Upper lobe of left lung (tissue), 6 donors: ENCODE results near the gene MUC5B. TPM values are rescaled to one million over a fixed set of nuclear protein-coding genes. Genes with fewer than 3 reads are reported as not detected.

Experiments used
- ATAC-seq, 2 donors: fragments of 200-7000 bp; cut with Tn5 transposase; one replicate each; pipeline ENCODE4 v1.9.1; 2022; ENCODE audit warnings: mild to moderate bottlenecking in 2 of 2, moderate library complexity in 2 of 2; ENCODE audit not compliant: low FRiP score in 2 of 2
- DNase-seq, 2 donors: peaks; one replicate each; pipeline ENCODE4 v3.0.0-alpha.2; 2019 to 2020
- H3K27ac ChIP-seq, 4 donors: fragments of 200-600 bp; sonication (generic); one replicate each; pipeline ENCODE4 v1.5.1; 2016 to 2019
- H3K27me3 ChIP-seq, 4 donors: fragments of 200-600 bp; sonication (generic); one replicate each; pipeline ENCODE4 v1.5.1; 2017 to 2019
- H3K36me3 ChIP-seq, 4 donors: fragments of 200-600 bp; sonication (generic); one replicate each; pipeline ENCODE4 v1.5.1; 2016 to 2019
- H3K4me1 ChIP-seq, 4 donors: fragments of 200-600 bp; sonication (generic); one replicate each; pipeline ENCODE4 v1.5.1; 2018 to 2019
- H3K4me3 ChIP-seq, 4 donors: fragments of 200-600 bp; sonication (generic); one replicate each; pipeline ENCODE4 v1.5.1; 2017 to 2019; ENCODE audit warnings: mild to moderate bottlenecking in 2 of 4, moderate library complexity in 1 of 4
- H3K9me3 ChIP-seq, 4 donors: fragments of 200-600 bp; sonication (generic); one replicate each; pipeline ENCODE4 v1.5.1; 2018 to 2019
- CTCF ChIP-seq, 6 experiments: fragments of 450-650 bp in 4 of 6; fragments of 200-600 bp in 2 of 6; sonication (generic) in 2 of 6; IDR thresholded peaks; one replicate each; pipeline ENCODE4 v1.5.1; 2016 to 2019; ENCODE audit warnings: antibody characterized with exemption in 6 of 6
- EP300 ChIP-seq, 4 donors: sonication (generic); formaldehyde crosslinking; IDR thresholded peaks; one replicate each; pipeline ENCODE4 v1.5.1; 2017; ENCODE audit warnings: antibody characterized with exemption in 4 of 4, control low read depth in 2 of 4
- POLR2A ChIP-seq, 4 donors: fragments of 450-650 bp; IDR thresholded peaks; one replicate each; pipeline ENCODE4 v1.5.1; 2016 to 2017; ENCODE audit warnings: antibody characterized with exemption in 4 of 4, mild to moderate bottlenecking in 2 of 4
- POLR2AphosphoS5 ChIP-seq, 2 donors: sonication (generic); formaldehyde crosslinking; IDR thresholded peaks; one replicate each; pipeline ENCODE4 v1.5.1; 2017; ENCODE audit warnings: antibody characterized with exemption in 2 of 2
- WGBS, 2 donors: methylation state at CpG; one replicate each; pipeline ENCODE4 v1.1.5; 2017 to 2018; 5-methylcytosine and 5-hydroxymethylcytosine counted together
- total RNA-seq, 6 donors: library from RNA; depleted of rRNA in 4 of 6; stranded (reverse); fragments of >200 nt in 4 of 6; gene quantifications; one replicate each; pipeline versions ENCODE4 v1.1.0 to v1.2.1, GENCODE V29; 2016 to 2021
- donor health status: DM: no; HTN: no; CAD: no; lungs with moderate emphysema.
- donor health status: DM: no; HTN: yes; CAD: no; lungs with severe emphysema.

Gene MUC5B
- total RNA-seq, 6 donors from 2014 or later, result 3.2 to 54.5 (median 16.2) TPM

GRCh38 chr11:1281974-1282365 lies 59.1 kb downstream of the MUC5B start:
- WGBS, 2 donors, result 38 to 54% methylated on average over 3 of the region's 3 CpGs
- H3K36me3 ChIP-seq, result peaks cover 9 to 91% (median 75%) of the 10 kb centered on the region in 4 donors

GRCh38 chr11:1283091-1283511 lies 60.2 kb downstream of the MUC5B start:
- DNase-seq (peak in 1 of 2 donors; percentile 70), ATAC-seq (no peak)
- WGBS, 2 donors, result 95 to 96% methylated on average over 18 of the region's 18 CpGs
- Histone ChIP-seq H3K4me1 (peaks cover 4 to 10% (median 7%) of the 10 kb centered on the region in 4 donors), H3K27me3 (no peaks in the 10 kb centered on the region), H3K4me3 (no peak overlapping the region), H3K36me3 (peaks cover 9 to 86% (median 73%) of the 10 kb centered on the region in 4 donors), H3K27ac (no peak overlapping the region), H3K9me3 (no peaks in the 10 kb centered on the region)
- TF ChIP-seq POLR2A (IDR thresholded peaks at IDR 0.05), result no peak

More at GRCh38 chr11:1281974-1282365, 59.1 kb downstream of the MUC5B start:
- DNase-seq, result no peak
- TF ChIP-seq CTCF (IDR thresholded peaks at IDR 0.05) (no peak), POLR2A (IDR thresholded peaks at IDR 0.05) (no peak), EP300 (IDR thresholded peaks at IDR 0.05) (no peak), POLR2AphosphoS5 (IDR thresholded peaks at IDR 0.05) (no peak)
- Histone ChIP-seq H3K27me3 (no peaks in the 10 kb centered on the region), H3K27ac (peak overlapping the region; percentile 27 to 79 (median 57)), H3K4me3 (no peak overlapping the region), H3K4me1 (peaks cover 4 to 10% (median 7%) of the 10 kb centered on the region in 4 donors), H3K9me3 (no peaks in the 10 kb centered on the region)
- no peak for ATAC-seq

GRCh38 chr11:1283906-1284305 lies 61.0 kb downstream of the MUC5B start:
- no peak for ATAC-seq

GRCh38 chr11:1285316-1285744 lies 62.5 kb downstream of the MUC5B start:
- DNase-seq (peak in 1 of 2 donors; percentile 63), ATAC-seq (no peak)
- H3K4me3 ChIP-seq, result no peak overlapping the region
- no peak for TF ChIP-seq POLR2AphosphoS5 (IDR thresholded peaks at IDR 0.05)
- no peak for TF ChIP-seq CTCF (IDR thresholded peaks at IDR 0.05)
- TF ChIP-seq EP300 (IDR thresholded peaks at IDR 0.05), result no peak
- no peak for TF ChIP-seq POLR2A (IDR thresholded peaks at IDR 0.05)
- 96 to 98% methylated on average over 17 to 23 of the region's 23 CpGs for WGBS, 2 donors
- no peaks in the 10 kb centered on the region for H3K9me3 ChIP-seq
- H3K27ac ChIP-seq, result no peak overlapping the region
- no peaks in the 10 kb centered on the region for H3K27me3 ChIP-seq
- peaks cover 27 to 88% (median 78%) of the 10 kb centered on the region in 4 donors for H3K36me3 ChIP-seq
- H3K4me1 ChIP-seq, result peaks cover 4 to 10% (median 7%) of the 10 kb centered on the region in 4 donors

More at GRCh38 chr11:1283906-1284305, 61.0 kb downstream of the MUC5B start:
- Histone ChIP-seq H3K4me1 (peaks cover 4 to 10% (median 7%) of the 10 kb centered on the region in 4 donors), H3K4me3 (no peak overlapping the region), H3K9me3 (no peaks in the 10 kb centered on the region), H3K27ac (no peak overlapping the region), H3K36me3 (peaks cover 15 to 88% (median 77%) of the 10 kb centered on the region in 4 donors), H3K27me3 (no peaks in the 10 kb centered on the region)
- 86% methylated on average over 7 to 8 of the region's 8 CpGs for WGBS, 2 donors
- peak in 1 of 2 donors; percentile 51 for DNase-seq
- TF ChIP-seq POLR2AphosphoS5 (IDR thresholded peaks at IDR 0.05) (no peak), EP300 (IDR thresholded peaks at IDR 0.05) (no peak), POLR2A (IDR thresholded peaks at IDR 0.05) (no peak), CTCF (IDR thresholded peaks at IDR 0.05) (no peak)

DNA sequence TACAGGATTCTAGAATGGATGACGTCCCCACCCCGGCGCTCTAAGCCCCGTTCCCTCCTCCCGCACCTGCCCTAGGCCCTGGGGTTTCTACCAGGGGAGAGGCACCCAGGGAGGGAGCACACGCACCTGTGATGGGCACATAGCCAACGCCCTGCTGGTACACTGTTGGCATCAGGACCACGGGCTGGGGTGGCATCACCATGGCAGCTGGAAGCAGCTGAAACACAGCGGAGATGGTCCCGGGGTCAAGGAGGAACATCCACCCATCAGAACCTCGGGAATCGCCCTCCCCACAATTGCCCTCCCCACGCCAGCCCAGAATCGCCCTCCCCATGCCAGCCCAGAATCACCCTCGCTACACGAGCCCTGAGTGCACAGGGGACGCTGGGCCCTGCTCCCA lies 63.0 kb downstream of the MUC5B start:
- Histone ChIP-seq H3K36me3 (peaks cover 28 to 88% (median 79%) of the 10 kb centered on the region in 4 donors), H3K4me3 (no peak overlapping the region)
- 93 to 97% methylated on average over 5 to 17 of the region's 17 CpGs for WGBS, 2 donors

More for the DNA sequence above, 63.0 kb downstream of the MUC5B start:
- no peak for TF ChIP-seq EP300 (IDR thresholded peaks at IDR 0.05)
- TF ChIP-seq POLR2AphosphoS5 (IDR thresholded peaks at IDR 0.05), result no peak
- TF ChIP-seq CTCF (IDR thresholded peaks at IDR 0.05), result no peak
- no peak for TF ChIP-seq POLR2A (IDR thresholded peaks at IDR 0.05)
- ATAC-seq (no peak), DNase-seq (peak in 1 of 2 donors; percentile 42)
- peaks cover 4 to 10% (median 7%) of the 10 kb centered on the region in 4 donors for H3K4me1 ChIP-seq
- H3K27me3 ChIP-seq, result no peaks in the 10 kb centered on the region
- H3K27ac ChIP-seq, result no peak overlapping the region
- no peaks in the 10 kb centered on the region for H3K9me3 ChIP-seq
